K562 (cell line): ENCODE measurements around the gene TRMT1. TPM values are rescaled to one million over a fixed set of nuclear protein-coding genes. Genes with fewer than 3 reads are reported as not detected.
"Not testable (repeated sequence)": the region's sequence is repeated elsewhere in the genome, so short reads cannot be mapped to it uniquely, and the experiment has no call there.

Experiments used
- ATAC-seq: fragments of 200-7000 bp; cut with Tn5 transposase; 3 replicates; pipeline ENCODE4 v1.9.1; 2020; ENCODE audit warnings: moderate library complexity
- BruUV-seq: library from RNA; stranded (reverse); fragments of 400-500 nt; replicated peaks from 2 replicates; lab custom pipeline; 2021; lab: Mats Ljungman, UMichigan
- CTCF ChIA-PET: fragments of 300-600 bp; formaldehyde crosslinking; extraction: SDS; loops from one replicate; lab custom pipeline; 2021; ENCODE audit warnings: low intra/inter-chr PET ratio; lab: Yijun Ruan, JAX
- POLR2A ChIA-PET: fragments of 300-600, 350-650 bp; sonication (Branson Sonifier 250); formaldehyde crosslinking; extraction: SDS; loops from one replicate; lab custom pipeline; 2021; ENCODE audit warnings: antibody characterized with exemption, inconsistent platforms; lab: Yijun Ruan, JAX
- DNase-seq, 4 experiments: peaks; one replicate each; pipeline versions ENCODE4 v3.0.0 to v3.0.0-alpha.2; 2011 to 2018; ENCODE audit warnings: low spot score in 3 of 4, mixed read lengths in 3 of 4; ENCODE audit errors: extremely low read depth in 1 of 4
- FAIRE-seq: peaks from 2 replicates; lab custom pipeline; 2011; peaks lifted over from hg19 to GRCh38; lab: Jason Lieb, UNC
- H2AFZ ChIP-seq: 2 replicates; pipeline ENCODE4 v1.6.0; 2011; ENCODE audit warnings: low read depth, low read length, control low read depth, inconsistent platforms
- H3K27ac ChIP-seq: fragments of 200-600 bp; 3 replicates; pipeline ENCODE4 v1.8.0; 2011; ENCODE audit warnings: low read depth, mild to moderate bottlenecking, control low read depth, inconsistent platforms, low read length, moderate library complexity, mixed read lengths; ENCODE audit errors: extremely low read depth
- H3K27me3 ChIP-seq, 2 experiments: fragments of 300-600 bp in 1 of 2; 2 replicates in 1 of 2; 3 replicates in 1 of 2; pipeline versions ENCODE4 v1.6.0 to v1.8.0; 2011; ENCODE audit warnings: inconsistent platforms in 2 of 2, low read length in 2 of 2, mild to moderate bottlenecking in 1 of 2, mixed read lengths in 1 of 2, moderate library complexity in 1 of 2; ENCODE audit not compliant: control insufficient read depth in 2 of 2, insufficient read depth in 2 of 2
- H3K36me3 ChIP-seq: fragments of 300-600 bp; 3 replicates; pipeline ENCODE4 v1.8.0; 2011; ENCODE audit warnings: mild to moderate bottlenecking, low read length, inconsistent platforms; ENCODE audit not compliant: control insufficient read depth, insufficient read depth
- H3K4me1 ChIP-seq, 2 experiments: fragments of 200-600 bp in 1 of 2; replicated peaks in 1 of 2; 2 replicates in 1 of 2; 3 replicates in 1 of 2; pipeline versions ENCODE4 v1.5.1 to v1.8.0; 2011; ENCODE audit warnings: inconsistent platforms in 2 of 2, low read length in 2 of 2, mild to moderate bottlenecking in 1 of 2, mixed read lengths in 1 of 2, moderate library complexity in 1 of 2; ENCODE audit not compliant: control insufficient read depth in 2 of 2, insufficient read depth in 2 of 2
- H3K4me2 ChIP-seq: 2 replicates; pipeline ENCODE4 v1.6.1; 2011; ENCODE audit warnings: low read length, control low read depth, inconsistent platforms, mixed read lengths; ENCODE audit not compliant: insufficient read depth
- H3K4me3 ChIP-seq: fragments of 200-600 bp; sonication (generic), shearing (Covaris generic); 2 replicates; pipeline ENCODE4 v1.5.1; 2016; ENCODE audit warnings: control low read depth, inconsistent platforms
- H3K79me2 ChIP-seq: fragments of 200-600 bp; 3 replicates; pipeline ENCODE4 v1.8.0; 2011; ENCODE audit warnings: low read length, inconsistent platforms; ENCODE audit not compliant: control insufficient read depth, insufficient read depth
- H3K9ac ChIP-seq, 2 experiments: 2 replicates each; pipeline versions ENCODE4 v1.6.0 to v1.6.1; 2011; ENCODE audit warnings: low read depth in 2 of 2, low read length in 2 of 2, control low read depth in 1 of 2, inconsistent platforms in 1 of 2, mild to moderate bottlenecking in 1 of 2, mixed read lengths in 1 of 2; ENCODE audit not compliant: insufficient read depth in 1 of 2
- H3K9me1 ChIP-seq: one replicate; pipeline ENCODE4 v1.6.0; 2011; ENCODE audit warnings: inconsistent platforms, mild to moderate bottlenecking, low read length, moderate library complexity; ENCODE audit not compliant: control insufficient read depth, insufficient read depth
- H3K9me3 ChIP-seq: replicated peaks from 2 replicates; pipeline ENCODE4 v1.5.1; 2011; ENCODE audit warnings: low read depth, low read length, inconsistent platforms; ENCODE audit not compliant: control insufficient read depth, insufficient read depth
- H4K20me1 ChIP-seq: replicated peaks from 2 replicates; pipeline ENCODE4 v1.6.1; 2011; ENCODE audit warnings: low read length, inconsistent platforms, mixed read lengths; ENCODE audit not compliant: control insufficient read depth, insufficient read depth
- BCOR ChIP-seq: fragments of 450-650 bp; IDR thresholded peaks from 2 replicates; pipeline ENCODE4 v1.6.1; 2016
- CHD2 ChIP-seq: IDR thresholded peaks from 2 replicates; pipeline ENCODE4 v1.6.1; 2011; ENCODE audit warnings: low read depth, low read length
- ETV6 ChIP-seq, 3 experiments: fragments of 150-350 bp in 1 of 3; sonication (generic) in 1 of 3; formaldehyde crosslinking in 1 of 3; IDR thresholded peaks; 2 replicates each; pipeline versions ENCODE4 v1.6.1 to v1.8.0; 2014 to 2022; ENCODE audit warnings: borderline replicate concordance in 2 of 3, low read depth in 2 of 3, antibody characterized with exemption in 1 of 3, low read length in 1 of 3, mild to moderate bottlenecking in 1 of 3, missing genetic modification reagents in 1 of 3
- HDAC6 ChIP-seq: IDR thresholded peaks from 2 replicates; pipeline ENCODE4 v1.6.1; 2012; ENCODE audit warnings: low read depth, mild to moderate bottlenecking, control low read depth, inconsistent platforms, low read length, moderate library complexity
- POLR2B ChIP-seq: fragments of 450-650 bp; IDR thresholded peaks from 2 replicates; pipeline ENCODE4 v1.6.1; 2018; ENCODE audit warnings: low read depth; ENCODE audit not compliant: partially characterized antibody
- RBM14 ChIP-seq: fragments of 200-400 bp; formaldehyde crosslinking; IDR thresholded peaks from 2 replicates; pipeline ENCODE4 v1.6.1; 2018; ENCODE audit warnings: low read depth, mild to moderate bottlenecking, low read length, moderate library complexity, borderline replicate concordance; ENCODE audit not compliant: insufficient read depth
- RBM25 ChIP-seq: fragments of 200-400 bp; formaldehyde crosslinking; IDR thresholded peaks from 2 replicates; pipeline ENCODE4 v1.6.1; 2018; ENCODE audit warnings: low read length, low read depth, moderate library complexity; ENCODE audit not compliant: severe bottlenecking
- USF1 ChIP-seq: sonication (generic); formaldehyde crosslinking; IDR thresholded peaks from 2 replicates; pipeline ENCODE4 v1.9.0; 2022; ENCODE audit warnings: mild to moderate bottlenecking, missing genetic modification reagents
- ZNF324 ChIP-seq: fragments of 250-450 bp; sonication (Bioruptor Pico); IDR thresholded peaks from 2 replicates; pipeline ENCODE4 v1.4.0; 2020; ENCODE audit warnings: mild to moderate bottlenecking
- ZNF699 ChIP-seq: fragments of 250-450 bp; sonication (Bioruptor Pico); IDR thresholded peaks from 2 replicates; pipeline ENCODE4 v1.8.0; 2021; ENCODE audit warnings: mild to moderate bottlenecking, moderate library complexity; ENCODE audit not compliant: insufficient replicate concordance
- WGBS: fragments of 100-300 bp; shearing (Covaris generic); methylation state at CpG from one replicate; pipeline ENCODE4 v1.1.6; 2016; ENCODE audit warnings: low coverage, mixed read lengths; ENCODE audit not compliant: insufficient coverage; ENCODE audit errors: missing lambda C conversion rate; 5-methylcytosine and 5-hydroxymethylcytosine counted together
- in situ Hi-C: fragments of 300-500 bp; cut with MboI; formaldehyde crosslinking; loops from 4 replicates; pipeline ENCODE4 v1.15.0; 2018; ENCODE audit warnings: inconsistent platforms, mixed read lengths
- intact Hi-C: fragments of 100-400 bp; cut with micrococcal nuclease; formaldehyde crosslinking; loops from 2 replicates; pipeline ENCODE4 v1.14.2; 2022
- polyA plus RNA-seq, 8 experiments: library from polyadenylated mRNA; depleted of rRNA in 4 of 8; stranded (reverse) in 5 of 8; unstranded in 3 of 8; fragments of >200 nt; fragmentation: Nextera tagmentation in 2 of 8; fragmentation: Illumina TruSeq in 1 of 8; extraction: Ambion mirVana in 2 of 8; extraction: Trizol in 1 of 8; gene quantifications; 2 replicates each; pipeline versions ENCODE4 v1.2.1 to v1.2.3, GENCODE V29; 2011 to 2014; ENCODE audit warnings: inconsistent platforms in 1 of 8, missing spikeins in 1 of 8
- total RNA-seq, 7 experiments: library from RNA; depleted of rRNA in 6 of 7; stranded (reverse); fragments of >200 nt in 6 of 7; fragmentation: Illumina TruSeq in 2 of 7; extraction: Trizol in 2 of 7; gene quantifications; 2 replicates each; pipeline versions ENCODE4 v1.2.1 to v1.2.3, GENCODE V29; 2011 to 2021; ENCODE audit warnings: low replicate concordance in 1 of 7

Gene TRMT1
- total and polyA plus RNA-seq, 9 of the 15 experiments (the other 6 are each of a cell fraction or from before 2014, with no cell fraction given): 5.8 to 158 (median 54.3) TPM

GRCh38 chr19:13166151-13166550 is 49.6 kb upstream of the TRMT1 start:
- H2AFZ ChIP-seq, H4K20me1 ChIP-seq, H3K79me2 ChIP-seq, CTCF ChIA-PET, H3K27ac ChIP-seq, BruUV-seq, DNase-seq, H3K9me1 ChIP-seq, H3K4me2 ChIP-seq, FAIRE-seq, H3K36me3 ChIP-seq, H3K9me3 ChIP-seq, ATAC-seq, H3K4me3 ChIP-seq, H3K27me3 ChIP-seq, intact Hi-C loops, in situ Hi-C loops, H3K9ac ChIP-seq: not testable (repeated sequence)
- WGBS: 94% methylated on average over 3 of the region's 3 CpGs
- H3K4me1 ChIP-seq: peaks cover 35 to 69% of the 10 kb centered on the region in 2 experiments
- TF ChIP-seq BCOR (peak; percentile 69), RBM25 (peak; percentile 23)
- POLR2A ChIA-PET: interaction anchor here (0.6 to 3.7 kb wide), 4 partner anchors 10 to 127 kb away, joined by 3 to 39 read pairs (median 5); no protein-coding TSS in a partner anchor

- DNase-seq: peak in 1 of 4 experiments; percentile 28
- 73% methylated on average over 17 of the region's 19 CpGs for WGBS
- in situ Hi-C loops: no loop called here
- Histone ChIP-seq H3K27me3 (no peaks in the 10 kb centered on the region), H2AFZ (peak overlapping the region; percentile 81), H3K9me1 (no peaks in the 10 kb centered on the region), H3K9me3 (no peaks in the 10 kb centered on the region), H3K36me3 (no peaks in the 10 kb centered on the region; the same call in 2 of the 3 replicates), H3K4me3 (no peak overlapping the region), H3K27ac (peak overlapping the region; percentile 98), H4K20me1 (no peaks in the 10 kb centered on the region), H3K9ac (peak overlapping the region; percentile 82 to 88; a peak in 3 of 4 replicates), H3K4me2 (peak overlapping the region; percentile 96; the same call in 1 of the 2 replicates), H3K4me1 (peaks cover 35 to 70% of the 10 kb centered on the region in 2 experiments), H3K79me2 (peaks cover 7% of the 10 kb centered on the region; the same call in 2 of the 3 replicates)
- ChIA-PET CTCF (no interaction called here), POLR2A (interaction anchor here (0.6 to 4.9 kb wide), 11 partner anchors 10 to 1008 kb away, joined by 3 to 45 read pairs (median 3); partner anchors contain the start of genes IER2 and STX10)
- intact Hi-C loops: no loop called here
- FAIRE-seq: no peak
- no peak for ATAC-seq
- no TSS peak for BruUV-seq
- no peak for TF ChIP-seq ZNF699 (CRISPR knock-in tag)
- TF ChIP-seq CHD2: no peak
- no peak for TF ChIP-seq POLR2B
- no peak for TF ChIP-seq HDAC6
- no peak for TF ChIP-seq RBM14
- no peak for TF ChIP-seq USF1 (CRISPR knock-in tag)
- no peak for TF ChIP-seq ETV6 (IDR thresholded peaks at IDR 0.05; ENCODE audit: borderline replicate concordance in 1 of 2, low read depth in 2 of 2, low read length in 1 of 2)
- no peak for TF ChIP-seq ETV6 (CRISPR knock-in tag; IDR thresholded peaks at IDR 0.05; ENCODE audit: borderline replicate concordance)
- TF ChIP-seq ZNF324: no peak
Observed at GRCh38 chr19:13165162-13165997, 48.8 kb upstream of the TRMT1 start.
